HG03025 (cell line): ENCODE results near the gene TES.

Experiments used
- ATAC-seq: cut with Tn5 transposase; IDR thresholded peaks from one replicate; pipeline ENCODE4 v1.9.1; 2021; ENCODE audit warnings: mild to moderate bottlenecking, moderate library complexity; ENCODE audit not compliant: unreplicated experiment, low FRiP score

Gene TES

GRCh38 chr7:116193329-116194087 lies 16.8 kb upstream of the TES start:
- no peak for ATAC-seq

GRCh38 chr7:116194115-116194514 lies 16.2 kb upstream of the TES start:
- ATAC-seq: no peak

- no peak for ATAC-seq
Observed at GRCh38 chr7:116195451-116195850, 14.9 kb upstream of the TES start.

- ATAC-seq: no peak
Observed at GRCh38 chr7:116196947-116197346, 13.4 kb upstream of the TES start.

GRCh38 chr7:116197360-116197759 lies 13.0 kb upstream of the TES start:
- ATAC-seq: no peak

- ATAC-seq: no peak
Observed at GRCh38 chr7:116198748-116199410, 11.5 kb upstream of the TES start.

- ATAC-seq: no peak
Observed at GRCh38 chr7:116200963-116201362, 9.4 kb upstream of the TES start.

- no peak for ATAC-seq
Observed at GRCh38 chr7:116206141-116206540, 4.2 kb upstream of the TES start.

GRCh38 chr7:116208919-116209318 lies 1.4 kb upstream of the TES start:
- no peak for ATAC-seq

GRCh38 chr7:116209561-116210070 lies 723 bp upstream of the TES start:
- no peak for ATAC-seq

GRCh38 chr7:116211006-116211912 lies 920 bp downstream of the TES start:
- peak; percentile 82 for ATAC-seq

- no peak for ATAC-seq
Observed at GRCh38 chr7:116211913-116212596, 1.7 kb downstream of the TES start.

- no peak for ATAC-seq
Observed at GRCh38 chr7:116212869-116213268, 2.5 kb downstream of the TES start.

GRCh38 chr7:116213361-116214130 lies 3.2 kb downstream of the TES start:
- no peak for ATAC-seq

- no peak for ATAC-seq
Observed at GRCh38 chr7:116214921-116215320, 4.6 kb downstream of the TES start.

GRCh38 chr7:116215551-116215950 lies 5.2 kb downstream of the TES start:
- no peak for ATAC-seq

GRCh38 chr7:116216956-116217571 lies 6.7 kb downstream of the TES start:
- ATAC-seq: no peak

GRCh38 chr7:116218051-116218645 lies 7.8 kb downstream of the TES start:
- no peak for ATAC-seq

- ATAC-seq: no peak
Observed at GRCh38 chr7:116218747-116219146, 8.4 kb downstream of the TES start.
